Neural cell (in vitro differentiated cells): ENCODE data around the gene PILRA. TPM values are rescaled to one million over a fixed set of nuclear protein-coding genes. Genes with fewer than 3 reads are reported as not detected.
"Not testable (repeated sequence)": the region's sequence is repeated elsewhere in the genome, so short reads cannot be mapped to it uniquely, and the experiment has no call there.

Experiments used
- H2AFZ ChIP-seq: fragments of 200-600, 300-800 bp; sonication (generic), shearing (Covaris generic); 2 replicates; pipeline ENCODE4 v1.6.0; 2014; ENCODE audit warnings: low read depth, mild to moderate bottlenecking, antibody characterized with exemption, low read length, moderate library complexity
- H3F3A ChIP-seq: fragments of 200-600 bp; shearing (Covaris generic); 2 replicates; pipeline ENCODE4 v1.6.1; 2016; ENCODE audit warnings: mild to moderate bottlenecking, moderate library complexity, mixed read lengths, antibody characterized with exemption, low read length; ENCODE audit not compliant: insufficient read depth, poor library complexity, severe bottlenecking
- H3K27ac ChIP-seq: fragments of 200-600, 300-800 bp; sonication (generic), shearing (Covaris generic); 2 replicates; pipeline ENCODE4 v1.5.1; 2014; ENCODE audit warnings: mild to moderate bottlenecking, low read length, moderate library complexity
- H3K27me3 ChIP-seq: fragments of 300-800, 200-600 bp; sonication (generic), shearing (Covaris generic); 2 replicates; pipeline ENCODE4 v1.6.0; 2014; ENCODE audit warnings: mild to moderate bottlenecking, low read depth, low read length, moderate library complexity; ENCODE audit not compliant: insufficient read depth
- H3K36me3 ChIP-seq: fragments of 300-800, 200-600 bp; sonication (generic), shearing (Covaris generic); 2 replicates; pipeline ENCODE4 v1.5.1; 2014; ENCODE audit warnings: mild to moderate bottlenecking, antibody characterized with exemption, low read length, moderate library complexity; ENCODE audit not compliant: insufficient read depth
- H3K4me2 ChIP-seq: fragments of 300-800, 200-600 bp; sonication (generic), shearing (Covaris generic); 2 replicates; pipeline ENCODE4 v1.6.0; 2014; ENCODE audit warnings: mild to moderate bottlenecking, low read length
- H3K4me3 ChIP-seq: fragments of 300-800, 200-600 bp; sonication (generic), shearing (Covaris generic); 2 replicates; pipeline ENCODE4 v1.5.1; 2014; ENCODE audit warnings: mild to moderate bottlenecking, low read length, moderate library complexity
- H3K79me2 ChIP-seq: fragments of 200-600 bp; shearing (Covaris generic); replicated peaks from 2 replicates; pipeline ENCODE4 v1.6.0; 2014; ENCODE audit warnings: mild to moderate bottlenecking, low read length, moderate library complexity; ENCODE audit not compliant: insufficient read depth
- H3K9ac ChIP-seq: fragments of 300-800, 200-600 bp; sonication (generic), shearing (Covaris generic); 2 replicates; pipeline ENCODE4 v1.6.1; 2016; ENCODE audit warnings: mild to moderate bottlenecking, low read length, mixed read lengths
- H3K9me2 ChIP-seq: fragments of 200-600 bp; shearing (Covaris generic); 2 replicates; pipeline ENCODE4 v1.6.1; 2016; ENCODE audit warnings: mild to moderate bottlenecking, low read length, mixed read lengths; ENCODE audit not compliant: insufficient read depth
- H3K9me3 ChIP-seq: fragments of 200-600, 300-800 bp; sonication (generic), shearing (Covaris generic); 2 replicates; pipeline ENCODE4 v1.6.1; 2016; ENCODE audit warnings: mild to moderate bottlenecking, mixed run types, low read length, moderate library complexity, mixed read lengths
- H4K20me1 ChIP-seq: fragments of 200-600 bp; shearing (Covaris generic); 2 replicates; pipeline ENCODE4 v1.6.1; 2016; ENCODE audit warnings: mild to moderate bottlenecking, mixed run types; ENCODE audit not compliant: insufficient read depth
- EP300 ChIP-seq: fragments of 450-650 bp; conservative IDR thresholded peaks from 2 replicates; pipeline ENCODE4 v1.6.1; 2014; ENCODE audit warnings: antibody characterized with exemption, mild to moderate bottlenecking, moderate library complexity; ENCODE audit not compliant: poor library complexity, severe bottlenecking
- EZH2 ChIP-seq: fragments of 200-600, 300-800 bp; shearing (Covaris generic), sonication (generic); IDR thresholded peaks from 2 replicates; pipeline ENCODE4 v1.6.1; 2014; ENCODE audit warnings: antibody characterized with exemption, low read length, borderline replicate concordance, mild to moderate bottlenecking; ENCODE audit not compliant: insufficient read depth, poor library complexity, severe bottlenecking
- MXI1 ChIP-seq: fragments of 450-650 bp; conservative IDR thresholded peaks from 2 replicates; pipeline ENCODE4 v1.6.1; 2014; ENCODE audit warnings: antibody characterized with exemption, mild to moderate bottlenecking; ENCODE audit not compliant: poor library complexity, severe bottlenecking
- POLR2AphosphoS5 ChIP-seq: IDR thresholded peaks from 2 replicates; pipeline ENCODE4 v1.6.1; 2012
- RAD21 ChIP-seq: fragments of 450-650 bp; conservative IDR thresholded peaks from 2 replicates; pipeline ENCODE4 v1.6.1; 2014; ENCODE audit warnings: antibody characterized with exemption, mild to moderate bottlenecking, moderate library complexity
- SMC3 ChIP-seq: fragments of 450-650 bp; conservative IDR thresholded peaks from 2 replicates; pipeline ENCODE4 v1.6.1; 2014; ENCODE audit warnings: antibody characterized with exemption, mild to moderate bottlenecking, moderate library complexity; ENCODE audit not compliant: poor library complexity
- TAF1 ChIP-seq: IDR thresholded peaks from 2 replicates; pipeline ENCODE4 v1.6.1; 2012; ENCODE audit warnings: low read depth
- polyA plus RNA-seq: library from polyadenylated mRNA; depleted of rRNA; stranded (reverse); fragments of >200 nt; gene quantifications from 2 replicates; pipeline ENCODE4 v1.2.3, GENCODE V29; 2014
- TF ChIP-seq, protein P1 (sequence below): fragments of 450-650 bp; IDR thresholded peaks from 2 replicates; pipeline ENCODE4 v1.5.1; 2014; ENCODE audit warnings: antibody characterized with exemption, mild to moderate bottlenecking, moderate library complexity; ENCODE audit not compliant: poor library complexity, severe bottlenecking
- TF ChIP-seq, protein P2 (sequence below): IDR thresholded peaks from 2 replicates; pipeline ENCODE4 v1.6.1; 2012; ENCODE audit warnings: borderline replicate concordance

PILRA gene
- polyA plus RNA-seq, 1 donor from 2014 or later = 23.7 TPM

DNA sequence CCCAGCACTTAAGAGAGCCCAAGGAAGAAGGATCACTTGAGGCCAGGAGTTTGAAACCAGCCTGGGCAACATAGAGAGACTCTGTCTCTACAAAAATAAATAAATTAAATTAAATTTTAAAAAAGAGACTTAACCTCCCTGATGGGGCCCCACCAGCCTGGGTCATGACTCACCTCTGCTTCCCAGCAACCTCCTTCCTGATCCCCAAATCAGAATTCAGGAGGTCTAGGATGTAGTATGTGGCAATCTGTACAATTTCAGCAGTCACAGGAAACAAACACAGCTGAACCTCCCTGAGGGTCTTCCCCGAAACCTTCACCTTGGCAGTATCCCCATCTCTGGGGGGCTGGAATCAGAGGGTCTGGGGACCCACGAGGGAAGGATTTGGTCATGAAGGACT is 72.8 kb downstream of the PILRA start:
- H3K36me3 ChIP-seq = no peaks in the 10 kb centered on the region
- no peaks in the 10 kb centered on the region for H3K9me2 ChIP-seq
- no peaks in the 10 kb centered on the region for H3K27me3 ChIP-seq
- no peak overlapping the region for H2AFZ ChIP-seq
- TF ChIP-seq SMC3 = no peak
- no peak for TF ChIP-seq MXI1
- no peak for TF ChIP-seq TAF1
- no peak for TF ChIP-seq EZH2
- TF ChIP-seq RAD21 = no peak
- TF ChIP-seq, protein P1, sequence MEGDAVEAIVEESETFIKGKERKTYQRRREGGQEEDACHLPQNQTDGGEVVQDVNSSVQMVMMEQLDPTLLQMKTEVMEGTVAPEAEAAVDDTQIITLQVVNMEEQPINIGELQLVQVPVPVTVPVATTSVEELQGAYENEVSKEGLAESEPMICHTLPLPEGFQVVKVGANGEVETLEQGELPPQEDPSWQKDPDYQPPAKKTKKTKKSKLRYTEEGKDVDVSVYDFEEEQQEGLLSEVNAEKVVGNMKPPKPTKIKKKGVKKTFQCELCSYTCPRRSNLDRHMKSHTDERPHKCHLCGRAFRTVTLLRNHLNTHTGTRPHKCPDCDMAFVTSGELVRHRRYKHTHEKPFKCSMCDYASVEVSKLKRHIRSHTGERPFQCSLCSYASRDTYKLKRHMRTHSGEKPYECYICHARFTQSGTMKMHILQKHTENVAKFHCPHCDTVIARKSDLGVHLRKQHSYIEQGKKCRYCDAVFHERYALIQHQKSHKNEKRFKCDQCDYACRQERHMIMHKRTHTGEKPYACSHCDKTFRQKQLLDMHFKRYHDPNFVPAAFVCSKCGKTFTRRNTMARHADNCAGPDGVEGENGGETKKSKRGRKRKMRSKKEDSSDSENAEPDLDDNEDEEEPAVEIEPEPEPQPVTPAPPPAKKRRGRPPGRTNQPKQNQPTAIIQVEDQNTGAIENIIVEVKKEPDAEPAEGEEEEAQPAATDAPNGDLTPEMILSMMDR = no peak
- TF ChIP-seq, protein P2, sequence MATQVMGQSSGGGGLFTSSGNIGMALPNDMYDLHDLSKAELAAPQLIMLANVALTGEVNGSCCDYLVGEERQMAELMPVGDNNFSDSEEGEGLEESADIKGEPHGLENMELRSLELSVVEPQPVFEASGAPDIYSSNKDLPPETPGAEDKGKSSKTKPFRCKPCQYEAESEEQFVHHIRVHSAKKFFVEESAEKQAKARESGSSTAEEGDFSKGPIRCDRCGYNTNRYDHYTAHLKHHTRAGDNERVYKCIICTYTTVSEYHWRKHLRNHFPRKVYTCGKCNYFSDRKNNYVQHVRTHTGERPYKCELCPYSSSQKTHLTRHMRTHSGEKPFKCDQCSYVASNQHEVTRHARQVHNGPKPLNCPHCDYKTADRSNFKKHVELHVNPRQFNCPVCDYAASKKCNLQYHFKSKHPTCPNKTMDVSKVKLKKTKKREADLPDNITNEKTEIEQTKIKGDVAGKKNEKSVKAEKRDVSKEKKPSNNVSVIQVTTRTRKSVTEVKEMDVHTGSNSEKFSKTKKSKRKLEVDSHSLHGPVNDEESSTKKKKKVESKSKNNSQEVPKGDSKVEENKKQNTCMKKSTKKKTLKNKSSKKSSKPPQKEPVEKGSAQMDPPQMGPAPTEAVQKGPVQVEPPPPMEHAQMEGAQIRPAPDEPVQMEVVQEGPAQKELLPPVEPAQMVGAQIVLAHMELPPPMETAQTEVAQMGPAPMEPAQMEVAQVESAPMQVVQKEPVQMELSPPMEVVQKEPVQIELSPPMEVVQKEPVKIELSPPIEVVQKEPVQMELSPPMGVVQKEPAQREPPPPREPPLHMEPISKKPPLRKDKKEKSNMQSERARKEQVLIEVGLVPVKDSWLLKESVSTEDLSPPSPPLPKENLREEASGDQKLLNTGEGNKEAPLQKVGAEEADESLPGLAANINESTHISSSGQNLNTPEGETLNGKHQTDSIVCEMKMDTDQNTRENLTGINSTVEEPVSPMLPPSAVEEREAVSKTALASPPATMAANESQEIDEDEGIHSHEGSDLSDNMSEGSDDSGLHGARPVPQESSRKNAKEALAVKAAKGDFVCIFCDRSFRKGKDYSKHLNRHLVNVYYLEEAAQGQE = no peak
- TF ChIP-seq EP300 = no peak
- no peak for TF ChIP-seq POLR2AphosphoS5
- H4K20me1 ChIP-seq = no peaks in the 10 kb centered on the region
- no peak overlapping the region for H3K4me2 ChIP-seq
- no peak overlapping the region for H3K4me3 ChIP-seq
- H3K9me3 ChIP-seq = no peaks in the 10 kb centered on the region
- H3K27ac ChIP-seq = no peak overlapping the region
- H3K79me2 ChIP-seq = no peaks in the 10 kb centered on the region
- no peak overlapping the region for H3K9ac ChIP-seq
- no peaks in the 10 kb centered on the region for H3F3A ChIP-seq

DNA sequence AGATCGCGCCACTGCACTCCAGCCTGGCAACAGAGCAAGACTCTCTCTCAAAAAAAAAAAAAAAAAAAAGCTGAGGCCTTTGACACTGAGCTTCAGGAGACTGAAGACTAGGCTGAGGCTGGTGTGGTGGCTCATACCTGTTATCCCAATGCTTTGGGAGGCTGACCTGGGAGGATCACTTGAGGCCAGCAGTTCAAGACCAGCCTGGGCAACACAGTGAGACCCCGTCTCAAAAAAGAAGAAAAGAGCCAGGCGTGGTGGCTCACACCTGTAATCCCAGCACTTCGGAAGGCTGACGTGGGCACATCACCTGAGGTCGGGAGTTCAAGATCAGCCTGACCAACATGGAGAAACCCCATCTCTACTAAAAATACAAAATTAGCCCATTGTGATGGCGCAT is 74.1 kb downstream of the PILRA start:
- H4K20me1 ChIP-seq, H3F3A ChIP-seq, H3K36me3 ChIP-seq, H3K4me2 ChIP-seq, H3K79me2 ChIP-seq, H3K27ac ChIP-seq, H3K9me2 ChIP-seq, H3K4me3 ChIP-seq, H3K27me3 ChIP-seq, H3K9me3 ChIP-seq, H3K9ac ChIP-seq, H2AFZ ChIP-seq: not testable (repeated sequence)

DNA sequence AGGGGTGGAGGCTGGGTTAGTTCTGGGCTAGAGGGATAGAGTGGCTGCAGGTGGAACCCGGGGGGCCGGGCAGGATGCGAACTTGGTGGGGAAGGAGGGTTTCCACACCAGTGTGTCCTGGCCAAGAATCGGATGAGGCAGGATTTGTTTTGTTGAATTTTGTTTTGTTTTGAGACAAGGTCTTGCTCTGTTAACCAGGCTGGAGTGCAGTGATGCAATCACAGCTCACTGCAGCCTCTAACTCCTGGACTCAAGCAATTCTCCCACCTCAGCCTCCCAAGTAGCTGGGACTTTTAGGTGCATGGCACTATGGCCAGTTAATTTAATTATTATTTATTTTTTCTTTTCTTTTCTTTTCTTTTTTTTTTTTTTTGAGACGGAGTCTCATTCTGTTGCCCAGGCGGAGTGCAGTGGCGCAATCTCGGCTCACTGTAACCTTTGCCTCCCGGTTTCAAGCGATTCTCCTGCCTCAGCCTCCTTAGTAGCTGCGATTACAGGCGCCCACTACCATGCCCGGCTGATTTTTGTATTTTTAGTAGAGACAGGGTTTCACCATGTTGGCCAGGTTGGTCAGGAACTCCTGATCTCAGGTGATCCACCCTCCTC is 76.0 kb downstream of the PILRA start:
- Histone ChIP-seq H3K9me2 (no peaks in the 10 kb centered on the region), H3K79me2 (no peaks in the 10 kb centered on the region), H4K20me1 (no peaks in the 10 kb centered on the region), H3K27ac (no peak overlapping the region), H3K4me2 (no peak overlapping the region), H3F3A (no peaks in the 10 kb centered on the region), H3K4me3 (no peak overlapping the region), H3K27me3 (no peaks in the 10 kb centered on the region), H3K9me3 (no peaks in the 10 kb centered on the region), H3K9ac (no peak overlapping the region), H2AFZ (no peak overlapping the region), H3K36me3 (no peaks in the 10 kb centered on the region)
- TF ChIP-seq POLR2AphosphoS5 = no peak
- TF ChIP-seq, protein P1 = no peak
